OCI-LY1 (cell line): ENCODE results near the gene LHFPL2.

Experiments
- EZH2 ChIP-seq: fragments of 200-600 bp; sonication (generic), shearing (Covaris generic); IDR thresholded peaks from 2 replicates; pipeline ENCODE4 v1.8.0; 2017; ENCODE audit warnings: borderline replicate concordance, mixed run types, mild to moderate bottlenecking, antibody characterized with exemption, low read length, moderate library complexity, mixed read lengths
- TF ChIP-seq, protein P1 (sequence below): fragments of 200-600 bp; sonication (generic), shearing (Covaris generic); IDR thresholded peaks from 2 replicates; pipeline ENCODE4 v1.5.1; 2017; ENCODE audit warnings: mild to moderate bottlenecking, antibody characterized with exemption, low read length, moderate library complexity, mixed read lengths

DNA sequence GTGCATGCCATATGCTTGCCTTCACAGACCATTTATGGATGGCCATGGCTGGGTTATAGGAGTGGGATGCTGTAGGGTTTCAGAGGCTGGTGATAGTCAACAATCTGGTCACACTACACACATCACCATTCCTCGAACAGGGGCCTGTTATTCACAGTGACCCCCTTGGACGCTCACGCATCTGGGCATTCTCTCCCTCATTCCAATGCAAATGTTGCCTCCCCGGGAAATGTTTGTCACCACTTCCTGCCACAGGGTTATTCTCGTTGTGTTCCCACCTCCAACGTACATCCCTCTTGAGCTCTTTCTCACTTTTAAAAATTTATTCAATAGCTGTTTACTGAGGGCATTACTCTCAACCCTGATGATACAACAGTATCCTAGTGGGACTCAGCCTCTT lies 152.8 kb downstream of the LHFPL2 start:
- TF ChIP-seq, protein P1, sequence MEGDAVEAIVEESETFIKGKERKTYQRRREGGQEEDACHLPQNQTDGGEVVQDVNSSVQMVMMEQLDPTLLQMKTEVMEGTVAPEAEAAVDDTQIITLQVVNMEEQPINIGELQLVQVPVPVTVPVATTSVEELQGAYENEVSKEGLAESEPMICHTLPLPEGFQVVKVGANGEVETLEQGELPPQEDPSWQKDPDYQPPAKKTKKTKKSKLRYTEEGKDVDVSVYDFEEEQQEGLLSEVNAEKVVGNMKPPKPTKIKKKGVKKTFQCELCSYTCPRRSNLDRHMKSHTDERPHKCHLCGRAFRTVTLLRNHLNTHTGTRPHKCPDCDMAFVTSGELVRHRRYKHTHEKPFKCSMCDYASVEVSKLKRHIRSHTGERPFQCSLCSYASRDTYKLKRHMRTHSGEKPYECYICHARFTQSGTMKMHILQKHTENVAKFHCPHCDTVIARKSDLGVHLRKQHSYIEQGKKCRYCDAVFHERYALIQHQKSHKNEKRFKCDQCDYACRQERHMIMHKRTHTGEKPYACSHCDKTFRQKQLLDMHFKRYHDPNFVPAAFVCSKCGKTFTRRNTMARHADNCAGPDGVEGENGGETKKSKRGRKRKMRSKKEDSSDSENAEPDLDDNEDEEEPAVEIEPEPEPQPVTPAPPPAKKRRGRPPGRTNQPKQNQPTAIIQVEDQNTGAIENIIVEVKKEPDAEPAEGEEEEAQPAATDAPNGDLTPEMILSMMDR, result no peak
- no peak for TF ChIP-seq EZH2
